Activated T-cell treated with anti-CD3 and anti-CD28 coated beads, Interleukin-2, amount 50 U/mL, for 72 hours (primary cell): ENCODE measurements around the gene SERPINB8. TPM values are rescaled to one million over a fixed set of nuclear protein-coding genes. Genes with fewer than 3 reads are reported as not detected.

Experiments
- ATAC-seq, 2 donors: fragments of 150-1000 bp; cut with Tn5 transposase; replicated peaks in 1 of 2; 2 replicates each; pipeline ENCODE4 v1.10.0; 2021; ENCODE audit warnings: moderate library complexity in 2 of 2, mild to moderate bottlenecking in 1 of 2
- DNase-seq, 2 donors: peaks; one replicate each; pipeline ENCODE4 v3.0.0; 2021 to 2022; ENCODE audit warnings: mixed read lengths in 1 of 2
- H3K27ac Mint-ChIP-seq: one replicate; pipeline ENCODE4 v1.8.0; 2022; ENCODE audit warnings: mild to moderate bottlenecking, moderate library complexity, mixed read lengths
- H3K27me3 Mint-ChIP-seq: one replicate; pipeline ENCODE4 v1.8.0; 2022; ENCODE audit warnings: low read depth, mixed read lengths
- H3K36me3 Mint-ChIP-seq, 2 donors: one replicate each; pipeline ENCODE4 v1.8.0; 2022; ENCODE audit warnings: mixed read lengths in 2 of 2, mild to moderate bottlenecking in 1 of 2; ENCODE audit not compliant: insufficient read depth in 2 of 2
- H3K4me1 Mint-ChIP-seq: one replicate; pipeline ENCODE4 v1.8.0; 2022; ENCODE audit warnings: low read depth, mixed read lengths
- H3K4me3 Mint-ChIP-seq, 2 donors: one replicate each; pipeline ENCODE4 v1.8.0; 2022; ENCODE audit warnings: mild to moderate bottlenecking in 2 of 2, mixed read lengths in 2 of 2, moderate library complexity in 2 of 2
- H3K9me3 Mint-ChIP-seq, 2 donors: one replicate each; pipeline ENCODE4 v1.8.0; 2022; ENCODE audit warnings: mixed read lengths in 2 of 2
- total RNA-seq, 2 donors: library from RNA; stranded (reverse); gene quantifications; one replicate each; pipeline ENCODE4 v1.2.3, GENCODE V29; 2022

The SERPINB8 gene
- total RNA-seq, 2 donors from 2014 or later: 18.6 to 28.8 TPM

DNA sequence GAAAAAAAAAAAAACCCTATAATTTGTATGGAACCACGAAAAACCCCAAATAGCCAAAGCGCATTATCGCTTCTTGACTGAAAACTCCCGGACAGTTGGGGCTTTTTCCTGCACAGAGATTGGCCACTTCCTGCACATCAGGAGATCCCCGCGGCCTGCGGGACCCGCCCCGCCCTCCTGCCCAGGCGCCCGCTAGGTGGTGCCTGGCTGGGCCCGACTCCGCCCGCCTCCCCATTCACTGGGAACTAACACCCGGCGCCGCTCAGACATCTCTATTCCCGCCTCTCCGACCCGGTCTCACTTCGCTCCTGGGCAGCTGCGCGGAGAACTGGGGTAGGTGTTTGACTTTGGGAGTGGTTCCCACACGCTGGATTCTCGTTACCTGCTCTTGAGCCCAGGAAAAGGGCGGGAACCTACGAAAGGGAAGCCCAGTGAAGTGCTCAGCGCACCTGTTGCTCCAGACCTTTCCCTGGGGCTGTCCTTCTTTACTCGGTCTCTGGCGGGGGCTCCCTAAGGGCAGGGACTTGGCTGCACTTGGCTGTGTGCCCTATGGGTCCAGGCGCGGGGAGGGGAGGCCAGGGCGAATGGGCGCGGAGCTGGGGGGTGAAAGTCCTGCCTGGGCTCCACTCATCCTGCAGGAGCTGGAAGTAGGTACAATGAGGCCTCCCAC lies 20.7 kb upstream of the SERPINB8 start, which contains the start of gene HMSD:
Gene HMSD (plus strand): TSS at position 234 of the 670 bp plus-strand sequence. CDS start 4,155 bp downstream, outside the sequence.
- peak; percentile 77 to 88 for ATAC-seq
- peaks cover 29% of the 10 kb centered on the region for H3K27me3 Mint-ChIP-seq
- peak within 1 kb of the TSS; percentile 97 for H3K27ac Mint-ChIP-seq

DNA sequence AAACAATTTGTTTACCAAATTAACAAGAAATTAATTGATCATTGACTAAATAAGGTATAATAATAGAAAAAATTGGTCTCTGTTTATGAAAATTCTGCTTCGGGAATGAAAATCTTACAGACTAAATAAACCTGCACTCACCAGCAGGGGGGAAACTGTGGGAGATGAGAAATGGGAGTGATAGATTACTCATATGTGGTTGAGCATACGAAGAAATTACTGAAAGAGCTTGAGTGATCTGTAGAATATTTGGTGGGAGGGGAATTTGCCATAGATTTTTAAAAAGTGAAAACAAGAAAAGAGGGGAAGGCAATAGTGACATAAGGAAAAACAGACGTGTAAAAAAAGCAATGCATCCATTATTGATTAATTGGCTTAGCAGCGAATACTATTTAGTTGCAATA lies 18.6 kb upstream of the SERPINB8 start:
- peaks cover 58% of the 10 kb centered on the region for H3K4me1 Mint-ChIP-seq
- peak overlapping the region; percentile 64 to 76 for H3K4me3 Mint-ChIP-seq
- peaks cover 28% of the 10 kb centered on the region for H3K27me3 Mint-ChIP-seq
- H3K9me3 Mint-ChIP-seq: peaks cover 3 to 4% of the 10 kb centered on the region in 2 donors
- peaks cover 6 to 8% of the 10 kb centered on the region in 2 donors for H3K36me3 Mint-ChIP-seq
- H3K27ac Mint-ChIP-seq: peak overlapping the region; percentile 82
- ATAC-seq: peak; percentile 61 to 64
- DNase-seq: peak; percentile 48 to 62

More for the DNA sequence above, 20.7 kb upstream of the SERPINB8 start, which contains the start of gene HMSD:
- Mint-ChIP-seq H3K4me3 (peak within 1 kb of the TSS; percentile 92 to 93), H3K36me3 (peaks cover 3 to 6% of the 10 kb centered on the region in 2 donors), H3K9me3 (peaks cover 3 to 4% of the 10 kb centered on the region in 2 donors), H3K4me1 (peaks cover 58% of the 10 kb centered on the region)
- peak; percentile 82 to 85 for DNase-seq

DNA sequence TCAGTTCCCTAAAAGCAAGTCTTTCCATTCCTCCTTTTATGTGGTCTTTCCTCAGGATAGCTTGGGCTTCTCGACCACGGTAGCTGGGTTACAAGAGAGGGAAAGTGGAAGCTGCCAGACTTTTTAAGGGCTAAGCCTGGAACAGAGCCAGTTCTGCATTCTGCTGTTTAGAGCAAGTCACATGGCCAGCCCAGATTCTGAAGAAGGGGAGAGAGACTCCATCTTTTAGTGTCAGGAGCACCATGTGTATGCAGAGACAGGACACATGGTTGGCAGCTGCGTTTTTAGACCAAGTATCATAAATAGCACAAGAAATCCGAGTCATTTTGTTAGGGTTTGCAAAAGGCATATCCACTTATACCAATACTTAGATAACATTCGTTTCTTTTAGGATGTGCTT lies 16.1 kb upstream of the SERPINB8 start:
- Mint-ChIP-seq H3K27ac (no peak overlapping the region), H3K4me3 (no peak overlapping the region), H3K36me3 (peaks cover 6 to 10% of the 10 kb centered on the region in 2 donors), H3K27me3 (peaks cover 30% of the 10 kb centered on the region), H3K9me3 (peaks cover 3 to 4% of the 10 kb centered on the region in 2 donors), H3K4me1 (peaks cover 41% of the 10 kb centered on the region)
- DNase-seq (no peak), ATAC-seq (no peak)

DNA sequence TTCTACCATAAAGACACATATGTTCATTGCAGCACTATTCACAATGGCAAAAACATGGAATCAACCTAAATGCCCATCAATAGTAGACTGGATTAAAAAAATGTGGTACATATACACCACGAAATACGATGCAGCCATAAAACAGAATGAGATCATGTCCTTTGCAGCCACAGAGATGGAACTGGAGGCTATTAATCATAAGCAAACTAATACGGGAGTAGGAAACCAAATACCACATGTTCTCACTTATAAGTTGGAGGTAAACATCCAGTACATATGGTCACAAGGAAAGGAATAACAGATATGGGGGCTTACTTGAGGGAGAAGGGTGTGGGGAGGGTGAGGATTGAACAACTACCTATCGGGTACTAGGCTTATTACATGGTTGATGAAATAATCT lies 13.1 kb upstream of the SERPINB8 start:
- Mint-ChIP-seq H3K4me1 (peaks cover 13% of the 10 kb centered on the region), H3K9me3 (no peaks in the 10 kb centered on the region), H3K27ac (no peak overlapping the region), H3K36me3 (peaks cover 3 to 10% of the 10 kb centered on the region in 2 donors), H3K4me3 (no peak overlapping the region), H3K27me3 (peaks cover 35% of the 10 kb centered on the region)
- DNase-seq (no peak), ATAC-seq (no peak)

DNA sequence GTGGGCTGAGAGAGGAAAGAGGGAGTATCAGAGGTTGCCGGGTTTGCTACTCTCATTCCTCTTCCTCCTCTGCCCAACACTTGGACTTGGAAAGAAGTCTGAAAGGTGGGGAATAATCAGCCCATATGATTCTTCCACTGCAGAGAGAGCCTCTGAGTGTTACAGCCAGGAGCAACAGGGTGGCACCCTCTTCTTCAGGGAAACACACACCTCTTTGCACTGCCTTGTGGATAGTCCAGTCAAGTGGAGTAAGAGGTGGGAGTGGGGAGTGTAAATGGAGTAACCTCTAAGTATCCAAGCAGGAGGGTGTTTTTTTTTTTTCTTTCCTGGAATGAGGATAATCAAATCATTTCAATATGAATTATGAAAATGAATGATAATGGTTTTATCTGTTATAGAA lies 9.0 kb upstream of the SERPINB8 start:
- H3K27me3 Mint-ChIP-seq: peaks cover 25% of the 10 kb centered on the region
- no peaks in the 10 kb centered on the region for H3K4me1 Mint-ChIP-seq
- no peak overlapping the region for H3K4me3 Mint-ChIP-seq
- H3K27ac Mint-ChIP-seq: no peak overlapping the region
- no peak for DNase-seq
- no peaks in the 10 kb centered on the region for H3K9me3 Mint-ChIP-seq
- H3K36me3 Mint-ChIP-seq: peaks cover 4 to 6% of the 10 kb centered on the region in 2 donors
- ATAC-seq: no peak

DNA sequence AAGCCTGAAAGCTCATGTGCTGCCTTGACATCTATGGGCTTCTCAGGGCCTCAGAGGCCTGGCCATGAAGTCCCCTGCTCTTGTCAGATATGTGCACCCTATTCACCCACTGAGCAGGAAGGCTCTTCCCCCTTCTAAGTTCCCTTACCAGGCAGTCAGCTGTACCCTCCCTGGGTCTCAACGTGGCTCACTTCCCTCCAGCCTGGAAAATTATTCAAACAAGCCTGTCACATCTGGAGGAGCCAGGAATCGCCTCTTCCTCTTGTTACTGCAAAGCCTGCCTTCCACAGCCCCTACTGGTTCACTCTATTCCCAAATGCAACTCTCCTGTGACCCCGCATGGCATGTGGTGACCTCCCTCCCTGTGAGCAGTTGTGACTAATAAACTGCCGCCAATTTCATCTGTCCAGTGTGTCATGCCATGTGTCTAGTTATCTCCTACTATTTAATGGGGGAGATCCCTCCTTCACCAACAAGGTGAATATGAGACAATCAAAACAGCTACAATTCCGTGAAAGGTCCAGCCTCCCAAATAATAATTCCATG lies 8.4 kb upstream of the SERPINB8 start:
- Mint-ChIP-seq H3K27ac (no peak overlapping the region), H3K4me1 (no peaks in the 10 kb centered on the region), H3K4me3 (no peak overlapping the region), H3K9me3 (no peaks in the 10 kb centered on the region), H3K36me3 (peaks cover 4 to 6% of the 10 kb centered on the region in 2 donors), H3K27me3 (peaks cover 20% of the 10 kb centered on the region)
- no peak for ATAC-seq
- DNase-seq: no peak

DNA sequence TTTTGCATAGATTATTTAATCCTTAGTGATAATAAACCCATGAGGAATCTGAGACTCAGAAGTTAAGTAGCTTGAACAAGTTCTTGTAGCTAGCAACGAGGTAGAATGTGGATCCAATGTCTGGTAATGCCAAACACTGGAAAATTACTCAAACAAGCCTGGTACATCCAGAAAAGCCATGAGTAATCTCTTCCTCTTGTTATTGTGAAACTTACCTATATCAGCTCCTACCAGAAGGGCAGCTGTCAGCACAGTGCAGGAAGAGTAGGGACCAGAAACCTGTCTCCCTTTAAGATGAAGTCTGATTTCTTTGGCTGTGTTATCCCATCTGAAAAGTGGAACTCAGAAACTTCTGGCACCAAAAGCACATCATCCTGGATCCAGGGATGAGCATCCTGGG lies 7.7 kb upstream of the SERPINB8 start:
- Mint-ChIP-seq H3K4me1 (no peaks in the 10 kb centered on the region), H3K27ac (no peak overlapping the region), H3K36me3 (peaks cover 4% of the 10 kb centered on the region in 2 donors), H3K9me3 (no peaks in the 10 kb centered on the region), H3K27me3 (peaks cover 14% of the 10 kb centered on the region), H3K4me3 (no peak overlapping the region)
- no peak for DNase-seq
- peak; percentile 59 to 65 for ATAC-seq

DNA sequence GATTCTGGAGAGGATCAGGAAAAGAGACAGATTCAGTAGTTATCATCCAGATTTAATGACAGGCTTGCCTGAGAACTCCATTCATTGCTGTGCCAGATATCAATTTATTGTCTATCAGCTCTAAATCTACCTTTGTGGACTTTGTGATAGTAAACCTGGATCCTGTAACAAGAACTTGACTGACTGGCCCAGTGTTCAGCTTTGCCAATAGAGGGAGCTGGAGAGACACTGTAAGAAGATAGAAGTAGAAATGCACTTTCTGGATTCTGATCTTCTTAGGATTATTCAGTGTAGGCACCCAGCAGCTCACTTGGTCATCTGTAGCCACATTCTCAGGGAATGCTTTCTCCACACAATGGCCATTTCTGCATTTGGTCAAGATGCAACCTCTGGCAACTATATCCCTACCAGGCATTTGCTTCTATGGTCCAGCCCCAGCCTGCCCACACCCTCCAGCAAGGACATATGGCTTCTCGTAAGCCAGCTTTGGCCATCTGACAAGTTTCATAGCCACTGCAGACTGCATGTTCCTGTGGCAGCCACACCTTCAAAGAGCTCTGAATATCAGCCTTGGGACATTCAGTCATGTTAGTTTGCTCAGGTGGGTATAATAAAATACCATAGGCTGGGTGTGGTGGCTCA lies 6.1 kb upstream of the SERPINB8 start:
- peak overlapping the region; percentile 14 for H3K27ac Mint-ChIP-seq
- H3K9me3 Mint-ChIP-seq: no peaks in the 10 kb centered on the region
- DNase-seq: peak; percentile 29 to 37
- ATAC-seq: peak; percentile 66 to 75
- H3K4me1 Mint-ChIP-seq: no peaks in the 10 kb centered on the region
- H3K4me3 Mint-ChIP-seq: no peak overlapping the region
- peaks cover 5% of the 10 kb centered on the region for H3K27me3 Mint-ChIP-seq
- peaks cover 4% of the 10 kb centered on the region in 2 donors for H3K36me3 Mint-ChIP-seq

DNA sequence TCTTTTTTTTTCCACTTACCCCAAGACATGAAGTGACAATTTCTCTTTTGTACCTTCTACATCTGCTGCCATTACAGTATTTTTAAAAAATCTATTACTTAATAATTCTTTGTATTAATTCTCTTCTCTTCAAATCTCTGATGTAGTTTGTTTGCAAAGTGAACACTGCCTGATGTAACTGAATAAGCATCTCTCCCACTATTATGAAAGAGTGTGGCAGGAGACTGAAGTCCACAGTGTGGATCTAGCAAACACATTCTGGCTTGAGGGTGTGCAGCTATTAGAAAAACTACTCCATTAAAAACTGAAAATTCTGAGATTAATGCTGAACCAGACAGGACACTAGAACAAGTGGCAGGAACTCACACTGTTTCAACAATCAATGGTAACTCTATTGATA lies 5.0 kb upstream of the SERPINB8 start:
- DNase-seq: no peak
- H3K9me3 Mint-ChIP-seq: no peaks in the 10 kb centered on the region
- no peak overlapping the region for H3K4me3 Mint-ChIP-seq

DNA sequence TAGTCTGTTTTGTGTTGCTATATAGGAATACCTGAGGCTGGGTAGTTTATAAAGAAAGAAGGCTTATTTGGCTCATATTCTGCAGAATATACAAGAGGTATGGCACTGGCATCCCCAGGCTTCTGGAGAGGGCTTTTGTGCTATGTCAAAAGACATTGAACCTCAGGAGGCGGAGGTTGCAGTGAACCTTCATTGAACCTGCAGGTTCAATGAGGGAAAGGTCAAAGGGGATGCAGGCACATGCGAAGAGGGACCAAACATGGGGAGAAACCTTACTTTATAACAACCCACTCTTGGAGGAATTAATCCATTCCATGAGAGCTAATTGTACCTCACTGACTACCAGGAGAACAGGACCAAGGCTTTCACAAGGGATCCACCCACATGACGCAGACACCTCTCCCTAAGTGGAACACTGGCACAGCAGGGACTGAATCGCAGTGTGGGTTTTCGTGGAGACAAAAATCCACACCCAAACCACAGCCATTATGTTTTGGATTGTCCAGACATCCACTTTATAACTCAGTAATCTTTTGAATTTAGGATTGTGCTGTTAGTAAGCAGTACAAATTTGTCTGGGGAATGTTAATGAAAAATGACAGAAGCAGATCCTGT lies 4.1 kb upstream of the SERPINB8 start:
- Mint-ChIP-seq H3K36me3 (peaks cover 7 to 8% of the 10 kb centered on the region in 2 donors), H3K9me3 (no peaks in the 10 kb centered on the region), H3K27me3 (no peaks in the 10 kb centered on the region), H3K4me1 (peaks cover 14% of the 10 kb centered on the region), H3K27ac (no peak overlapping the region), H3K4me3 (no peak overlapping the region)
- no peak for ATAC-seq
- no peak for DNase-seq

More for the DNA sequence above, 5.0 kb upstream of the SERPINB8 start:
- Mint-ChIP-seq H3K4me1 (peaks cover 11% of the 10 kb centered on the region), H3K27ac (no peak overlapping the region), H3K27me3 (peaks cover 5% of the 10 kb centered on the region), H3K36me3 (peaks cover 5 to 8% of the 10 kb centered on the region in 2 donors)
- no peak for ATAC-seq

DNA sequence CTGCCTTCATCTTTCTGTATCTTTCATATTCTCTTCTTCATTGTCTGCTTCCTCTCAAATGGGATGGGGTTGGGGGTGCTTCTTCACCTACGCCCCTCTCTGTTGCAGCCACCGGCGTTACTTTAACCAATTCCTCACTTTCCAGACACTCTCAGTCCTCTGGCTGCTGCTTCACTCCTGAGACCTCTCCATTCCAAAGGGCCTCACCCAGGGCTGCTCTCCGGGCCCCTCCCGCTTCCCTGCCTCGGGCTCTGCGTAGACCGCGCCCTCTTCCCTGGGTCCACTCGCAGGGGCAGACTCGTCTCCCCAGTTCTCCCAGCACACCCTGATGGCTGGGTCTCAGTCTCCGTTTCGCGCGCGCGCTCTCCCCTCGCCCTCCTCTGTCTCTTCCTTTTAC lies 926 bp downstream of the SERPINB8 start:
- H3K36me3 Mint-ChIP-seq: peaks cover 6% of the 10 kb centered on the region in 2 donors
- H3K27ac Mint-ChIP-seq: peak overlapping the region; percentile 82
- DNase-seq (no peak), ATAC-seq (no peak)
- no peaks in the 10 kb centered on the region for H3K27me3 Mint-ChIP-seq
- peaks cover 0 to 1% of the 10 kb centered on the region in 2 donors for H3K9me3 Mint-ChIP-seq
- peak overlapping the region; percentile 88 to 99 for H3K4me3 Mint-ChIP-seq
- H3K4me1 Mint-ChIP-seq: peaks cover 41% of the 10 kb centered on the region

DNA sequence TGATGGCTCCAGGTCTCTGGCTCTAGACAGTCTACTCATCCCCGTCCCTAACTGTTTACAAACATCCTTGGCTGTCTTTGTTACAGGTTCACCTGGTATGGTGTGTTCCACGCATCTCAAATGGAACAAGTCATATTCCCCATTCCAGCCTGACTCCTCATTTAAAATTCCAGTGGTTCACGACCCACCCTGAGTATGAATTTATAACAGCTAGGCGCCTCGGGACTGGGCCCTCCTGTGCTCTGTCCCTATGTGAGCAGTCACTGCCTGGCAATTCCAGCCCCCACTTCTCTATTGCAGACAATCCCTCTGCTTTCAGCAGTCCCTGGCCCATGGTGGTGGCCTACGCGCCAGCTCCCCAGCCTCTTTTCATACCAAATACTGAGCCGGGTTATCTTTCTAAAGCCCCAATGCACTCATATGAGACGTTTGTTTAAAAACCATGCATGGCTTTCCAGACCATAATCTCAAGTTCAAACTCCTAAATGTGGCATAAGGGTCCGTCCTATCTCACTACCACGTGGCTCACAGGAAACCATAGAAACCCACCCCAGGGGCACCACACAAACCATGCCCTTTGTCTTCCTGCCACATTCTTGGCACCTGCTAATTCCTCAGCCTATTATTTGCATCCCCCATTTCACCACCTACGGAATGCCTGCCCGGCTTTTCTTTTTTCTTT lies 1.6 kb downstream of the SERPINB8 start:
- peak overlapping the region; percentile 88 to 99 for H3K4me3 Mint-ChIP-seq
- H3K9me3 Mint-ChIP-seq: peaks cover 0 to 1% of the 10 kb centered on the region in 2 donors
- no peaks in the 10 kb centered on the region for H3K27me3 Mint-ChIP-seq
- peaks cover 6% of the 10 kb centered on the region in 2 donors for H3K36me3 Mint-ChIP-seq
- H3K27ac Mint-ChIP-seq: peak overlapping the region; percentile 82
- no peak for DNase-seq
- ATAC-seq: no peak
- H3K4me1 Mint-ChIP-seq: peaks cover 41% of the 10 kb centered on the region
